PC-3 (cell line): ENCODE measurements around the gene PPTC7.

Source experiments
- CTCF ChIP-seq: fragments of 300-600 bp; sonication (generic); conservative IDR thresholded peaks from 2 replicates; pipeline ENCODE4 v1.5.1; 2017; ENCODE audit warnings: antibody characterized with exemption, low read depth, mild to moderate bottlenecking, low read length
- EZH2 ChIP-seq: fragments of 300-600 bp; sonication (generic); IDR thresholded peaks from one replicate; pipeline ENCODE4 v1.6.1; 2017; ENCODE audit warnings: antibody characterized with exemption, mild to moderate bottlenecking, low read length; ENCODE audit not compliant: unreplicated experiment
- EZH2phosphoT487 ChIP-seq: fragments of 300-600 bp; sonication (generic); IDR thresholded peaks from 2 replicates; pipeline ENCODE4 v1.6.1; 2018; ENCODE audit warnings: mild to moderate bottlenecking, antibody characterized with exemption, low read length, borderline replicate concordance

- TF ChIP-seq CTCF (no peak), EZH2 (no peak), EZH2phosphoT487 (no peak)
Observed at GRCh38 chr12:110543965-110544364, 39.2 kb downstream of the PPTC7 start.
